Hepatocyte (in vitro differentiated cells): ENCODE data around the gene TMEM203.

Experiments used
- CTCF ChIP-seq: fragments of 200-600 bp; sonication (generic); IDR thresholded peaks from 2 replicates; pipeline ENCODE4 v1.5.1; 2016; ENCODE audit warnings: antibody characterized with exemption, mild to moderate bottlenecking; ENCODE audit not compliant: poor library complexity
- EZH2 ChIP-seq: fragments of 200-600 bp; sonication (generic); IDR thresholded peaks from 2 replicates; pipeline ENCODE4 v1.6.1; 2016; ENCODE audit warnings: antibody characterized with exemption, mild to moderate bottlenecking, borderline replicate concordance
- EZH2phosphoT487 ChIP-seq: fragments of 200-600 bp; sonication (generic); IDR thresholded peaks from one replicate; pipeline ENCODE4 v1.6.1; 2018; ENCODE audit warnings: antibody characterized with exemption, mild to moderate bottlenecking, low read depth, moderate library complexity; ENCODE audit not compliant: unreplicated experiment, severe bottlenecking

DNA sequence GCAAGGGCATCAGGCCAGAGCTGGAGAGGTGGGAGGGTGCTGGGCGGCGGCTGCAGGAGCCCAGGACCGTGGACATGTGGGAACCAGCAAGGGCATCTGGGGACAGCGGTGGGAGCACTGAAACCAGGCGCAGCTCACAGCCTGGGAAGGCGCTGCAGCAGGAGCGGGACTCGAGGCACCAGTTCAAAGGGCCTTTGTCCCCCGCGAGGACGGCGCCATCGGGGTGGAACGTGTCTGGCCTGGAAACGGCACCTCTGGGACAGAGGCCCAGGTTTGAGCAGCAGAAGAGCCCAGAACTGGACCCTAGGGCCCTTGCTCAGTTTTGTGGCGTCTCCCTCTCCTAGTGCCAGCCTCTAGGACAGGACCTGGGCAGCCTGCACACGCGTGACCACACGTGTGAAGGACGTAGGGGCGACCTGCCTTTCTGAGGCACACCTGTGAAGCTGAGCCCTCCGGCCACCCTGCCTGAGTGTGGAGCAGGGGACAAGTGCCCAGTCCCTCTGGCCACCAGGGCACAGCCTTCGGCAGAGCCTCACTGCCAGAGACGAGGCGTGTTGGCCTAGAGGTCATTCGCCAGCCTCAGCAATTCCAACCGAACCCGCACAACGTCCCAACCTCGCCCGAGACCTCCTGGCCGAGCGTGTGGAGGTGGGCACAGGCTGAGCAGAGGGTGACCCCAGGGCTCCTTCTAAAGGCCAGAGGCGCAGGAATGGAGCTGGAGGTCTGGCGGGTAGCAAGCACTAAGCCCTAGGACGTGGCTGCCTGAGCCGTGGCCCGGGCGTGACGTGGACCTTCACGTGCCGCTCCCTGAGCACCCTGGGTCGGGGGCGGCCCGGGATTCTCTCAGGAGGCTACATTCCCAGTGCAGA lies 31.4 kb downstream of the TMEM203 start:
- TF ChIP-seq CTCF (no peak), EZH2 (no peak), EZH2phosphoT487 (no peak)
